Jurkat, Clone E6-1 (cell line): ENCODE results near the gene MARVELD1.

Experiments
- DNase-seq: peaks from one replicate; pipeline ENCODE4 v3.0.0-alpha.2; 2011; ENCODE audit warnings: low read depth, low spot score
- H3K4me3 ChIP-seq: 2 replicates; pipeline ENCODE4 v1.5.1; 2011; ENCODE audit warnings: mild to moderate bottlenecking, low read length, control low read depth, moderate library complexity

MARVELD1 gene

GRCh38 chr10:97717627-97718026 is 4.1 kb downstream of the MARVELD1 start:
- no peak overlapping the region for H3K4me3 ChIP-seq
- no peak for DNase-seq

GRCh38 chr10:97718178-97718577 is 4.6 kb downstream of the MARVELD1 start:
- no peak overlapping the region for H3K4me3 ChIP-seq

GRCh38 chr10:97718659-97719142 is 5.2 kb downstream of the MARVELD1 start:
- DNase-seq = no peak

More at GRCh38 chr10:97718178-97718577, 4.6 kb downstream of the MARVELD1 start:
- DNase-seq = no peak

GRCh38 chr10:97719602-97720001 is 6.1 kb downstream of the MARVELD1 start:
- no peak overlapping the region for H3K4me3 ChIP-seq
- DNase-seq = no peak

More at GRCh38 chr10:97718659-97719142, 5.2 kb downstream of the MARVELD1 start:
- no peak overlapping the region for H3K4me3 ChIP-seq

DNA sequence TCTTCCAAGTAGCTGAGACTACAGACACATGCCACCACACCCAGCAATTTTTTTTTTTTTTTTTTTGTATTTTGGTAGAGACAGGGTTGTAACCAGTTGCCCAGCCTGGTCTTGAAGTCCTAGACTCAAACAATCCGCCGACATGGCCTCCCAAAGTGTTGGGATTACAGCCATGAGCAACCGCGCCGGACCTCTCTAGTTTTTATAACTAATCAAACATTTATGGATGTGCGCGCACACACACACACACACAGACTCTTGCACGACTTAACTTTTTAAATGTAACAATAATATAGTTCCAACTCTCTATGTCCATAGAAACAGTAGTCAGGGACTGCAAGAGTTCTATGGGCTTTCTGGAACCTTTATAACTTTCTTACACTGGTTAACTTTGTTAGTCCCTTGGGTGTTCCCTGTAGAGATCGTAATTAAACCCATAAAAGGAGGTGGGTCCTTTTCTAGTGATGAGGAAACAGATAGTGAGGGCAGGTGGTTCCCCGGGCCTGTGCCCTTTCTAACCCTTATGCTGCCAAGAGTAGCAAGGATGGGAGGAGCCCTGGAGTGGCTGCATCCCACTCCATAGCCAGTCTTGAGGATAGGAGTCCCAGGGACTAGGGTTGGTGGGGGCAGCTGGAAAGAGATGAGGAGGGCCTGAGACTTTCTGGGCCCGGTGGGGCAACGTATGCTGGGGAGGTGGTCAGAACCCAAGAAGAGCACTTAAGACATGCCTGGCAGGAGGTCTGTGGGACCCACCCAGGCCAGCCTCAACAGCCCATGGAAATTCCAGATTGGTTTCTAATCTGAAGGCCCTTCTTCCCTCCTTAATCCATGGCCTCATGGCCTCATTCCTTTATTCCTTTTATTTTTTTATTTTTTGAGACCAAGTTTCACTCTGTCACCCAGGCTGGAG is 8.6 kb downstream of the MARVELD1 start:
- no peak for DNase-seq
- no peak overlapping the region for H3K4me3 ChIP-seq

GRCh38 chr10:97723001-97723400 is 9.5 kb downstream of the MARVELD1 start:
- DNase-seq = no peak
- H3K4me3 ChIP-seq = no peak overlapping the region

DNA sequence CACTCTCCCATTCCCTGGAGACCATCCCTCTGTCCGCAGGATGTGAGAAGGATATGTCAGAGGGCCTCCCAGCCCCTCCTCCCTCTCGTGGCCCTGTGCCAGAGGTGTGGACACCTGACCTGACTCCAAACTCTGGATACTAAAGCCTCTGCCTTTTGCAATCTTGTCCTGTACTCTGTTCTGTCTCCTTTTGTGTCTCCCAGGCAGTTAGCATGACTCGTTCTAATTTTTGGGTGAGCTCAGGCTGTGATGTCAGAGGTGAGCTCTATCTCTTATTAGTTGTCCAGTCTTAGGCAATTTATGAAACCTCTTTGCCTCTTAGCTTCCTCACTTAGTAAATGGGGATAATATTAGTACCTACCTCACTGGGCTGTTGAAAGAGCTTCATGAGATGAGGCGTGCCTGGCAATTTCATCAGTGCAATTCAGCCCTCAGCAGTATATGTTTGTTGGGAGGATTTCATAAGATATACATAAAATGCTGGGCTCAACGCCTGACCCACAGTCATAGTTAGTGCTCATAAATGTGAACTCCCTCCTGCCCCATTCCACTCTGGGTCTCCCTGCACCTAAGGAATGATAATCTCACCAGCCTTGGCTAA is 10.9 kb downstream of the MARVELD1 start:
- no peak for DNase-seq
- H3K4me3 ChIP-seq = no peak overlapping the region

DNA sequence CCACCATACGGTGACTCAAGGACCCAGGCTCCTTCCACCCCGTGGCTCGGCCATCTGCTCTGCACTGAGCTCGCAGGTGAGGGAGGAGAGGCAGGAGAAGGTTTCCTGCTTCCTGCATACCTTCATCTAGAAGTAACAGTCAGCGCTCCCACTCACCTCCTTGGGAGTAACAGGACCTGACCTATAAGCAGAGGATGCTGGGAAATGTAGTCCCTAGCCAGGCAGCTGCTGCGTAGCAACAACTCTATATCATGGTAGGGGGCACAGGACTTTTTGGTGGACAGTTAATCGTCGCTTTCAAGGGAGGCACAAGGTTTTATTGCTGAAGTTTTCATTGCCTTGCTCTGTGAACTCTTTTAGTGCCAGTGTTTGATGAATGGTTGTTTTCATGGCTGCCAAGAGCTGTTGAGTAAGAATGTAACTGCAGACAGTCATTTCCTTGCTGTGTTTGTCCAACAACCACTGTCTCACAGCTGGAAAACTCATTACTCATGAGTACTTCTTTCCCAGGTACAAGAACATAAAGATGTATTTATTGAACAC is 13.2 kb downstream of the MARVELD1 start:
- H3K4me3 ChIP-seq = no peak overlapping the region
- no peak for DNase-seq

- no peak for DNase-seq
- no peak overlapping the region for H3K4me3 ChIP-seq
Measured at GRCh38 chr10:97729014-97729413, 15.5 kb downstream of the MARVELD1 start.

DNA sequence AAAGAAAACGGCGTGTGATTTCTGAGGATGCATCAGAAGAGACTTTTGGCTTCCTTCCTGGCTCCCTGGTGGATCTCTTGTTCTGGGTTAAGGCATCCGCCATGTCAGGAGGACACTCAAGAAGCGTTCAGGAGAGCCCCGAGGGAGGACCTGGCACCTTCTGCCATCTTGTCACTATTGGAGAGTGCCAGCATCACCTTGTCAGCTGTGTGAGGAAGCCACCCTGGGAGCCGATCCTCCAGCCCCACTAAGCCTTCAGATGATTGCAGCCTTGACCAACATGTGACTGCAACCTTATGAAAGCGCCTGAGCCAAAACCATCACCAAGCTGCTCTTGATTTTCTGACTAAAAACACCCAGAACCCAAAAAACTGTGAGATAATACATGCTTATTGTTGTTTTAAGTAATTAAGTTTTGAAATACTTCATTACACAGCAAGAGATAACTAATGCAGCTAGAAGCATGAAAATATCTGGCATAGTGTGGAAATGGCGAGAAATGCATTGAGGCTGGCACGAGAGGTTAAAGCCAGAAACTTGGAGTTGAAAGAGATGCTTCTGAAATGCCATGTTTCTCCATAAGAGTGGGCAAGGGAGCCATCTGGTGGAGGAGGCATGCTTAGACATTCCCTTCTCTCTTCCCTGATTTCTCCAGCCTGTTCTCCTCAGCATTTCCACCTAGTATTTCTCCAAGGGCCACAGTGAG is 18.0 kb downstream of the MARVELD1 start:
- H3K4me3 ChIP-seq = no peak overlapping the region
- DNase-seq = peak; percentile 47

DNA sequence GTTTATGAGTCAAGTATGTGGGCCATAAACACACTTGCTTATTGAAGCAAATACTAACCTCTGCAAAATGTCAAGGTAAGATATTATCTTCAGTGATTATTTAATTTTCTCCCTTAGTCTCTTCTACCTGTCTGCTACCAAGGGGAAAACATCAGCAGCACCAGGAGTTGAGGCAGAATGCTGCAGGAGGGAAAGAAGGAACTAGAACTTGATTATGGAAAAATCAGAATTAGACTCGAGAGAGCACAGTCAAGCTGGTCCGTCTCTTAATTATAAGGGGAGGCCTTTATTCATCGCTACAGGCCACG is 18.5 kb downstream of the MARVELD1 start:
- DNase-seq = no peak
- no peak overlapping the region for H3K4me3 ChIP-seq

DNA sequence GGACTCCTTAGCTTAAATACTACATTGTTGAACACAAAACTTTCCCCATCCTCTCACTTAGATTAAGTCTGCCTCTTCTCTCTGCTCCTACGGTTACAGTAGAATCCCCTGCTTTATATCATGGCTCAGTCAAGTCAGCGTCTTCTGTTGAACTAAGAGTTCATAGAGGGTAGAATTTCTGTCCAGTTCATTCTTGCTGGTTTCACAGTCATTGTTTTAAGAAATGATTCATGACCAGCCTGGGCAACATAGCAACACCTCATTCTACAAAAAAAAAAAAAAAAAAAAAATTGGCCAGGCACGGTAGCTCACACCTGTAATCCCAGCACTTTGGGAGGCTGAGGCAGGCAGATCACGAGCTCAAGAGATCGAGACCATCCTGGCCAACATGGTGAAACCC is 19.7 kb downstream of the MARVELD1 start:
- no peak for DNase-seq
- no peak overlapping the region for H3K4me3 ChIP-seq

- H3K4me3 ChIP-seq = no peak overlapping the region
- no peak for DNase-seq
Measured at GRCh38 chr10:97734021-97734420, 20.5 kb downstream of the MARVELD1 start.

DNA sequence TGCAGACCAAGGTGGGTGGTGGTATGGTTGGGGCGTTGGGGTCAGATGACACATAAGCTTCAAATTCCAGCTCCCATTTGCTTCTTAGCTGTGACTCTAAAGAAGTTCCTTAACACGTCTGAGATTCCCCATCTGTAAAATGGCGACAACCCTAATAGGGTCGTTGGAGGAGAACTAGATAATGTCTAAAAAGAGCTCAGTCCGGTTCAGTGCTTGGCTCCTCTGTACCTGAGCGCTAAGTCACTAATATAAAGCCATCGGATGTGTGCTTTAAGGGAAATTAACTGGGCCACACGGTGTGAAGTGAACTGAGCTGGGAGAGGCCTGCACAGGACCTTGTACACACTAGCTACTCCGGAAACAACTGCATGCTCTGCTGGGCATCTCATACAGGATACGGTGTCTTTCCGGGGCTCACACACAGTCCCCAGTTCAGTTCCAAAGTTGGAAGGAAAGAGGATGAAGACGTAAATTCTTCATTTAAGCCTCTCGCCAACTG is 22.9 kb downstream of the MARVELD1 start:
- peak overlapping the region; percentile 92 for H3K4me3 ChIP-seq
- DNase-seq = no peak

DNA sequence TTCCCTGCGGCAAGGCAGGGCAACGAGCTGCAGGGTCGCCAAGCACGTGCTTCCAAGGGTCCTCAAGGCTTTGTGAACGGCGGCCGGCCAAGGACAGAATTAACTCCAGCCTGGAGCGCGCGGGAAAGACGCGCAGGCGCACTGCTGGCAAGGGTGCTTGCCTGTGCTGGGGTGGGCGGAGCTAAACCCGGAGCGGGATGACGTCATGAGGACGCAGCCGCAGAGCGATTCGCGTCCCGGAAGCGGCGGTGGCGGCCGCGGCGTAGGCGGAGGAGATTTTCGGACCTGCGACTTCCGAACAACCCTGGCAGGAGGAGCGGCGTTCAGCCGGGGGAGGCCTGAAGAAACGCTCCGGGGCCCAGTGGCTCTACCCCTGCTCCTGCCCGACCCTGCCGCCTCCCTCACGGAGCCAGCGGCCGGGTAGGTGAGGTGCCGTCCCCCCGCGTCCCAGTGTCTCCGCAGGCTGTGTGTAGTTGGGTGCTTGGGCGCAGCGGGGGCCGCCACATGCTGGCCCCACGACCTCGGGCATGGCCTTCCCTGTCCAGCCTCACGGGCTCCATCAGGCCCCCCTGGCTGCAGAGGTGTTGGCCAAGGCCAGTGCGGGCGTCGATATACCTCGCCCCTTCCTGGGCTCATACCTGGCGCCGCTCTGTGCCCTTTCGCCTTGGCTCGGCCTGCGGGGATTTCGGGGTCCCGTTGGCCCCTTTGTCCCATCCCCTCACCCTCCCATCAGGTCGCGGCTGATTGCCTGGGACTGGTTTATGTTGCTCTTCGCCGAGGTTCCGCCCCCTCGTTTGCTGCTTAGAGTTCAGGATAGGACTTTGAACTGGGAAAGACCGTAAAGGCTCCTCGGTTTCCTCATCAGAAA is 23.6 kb downstream of the MARVELD1 start, which contains the start of gene ZFYVE27:
TSS of gene ZFYVE27 (plus strand) at position 227 of the 868 bp plus-strand sequence. CDS start 1,350 bp downstream, outside the sequence.
- peak within 1 kb of the TSS; percentile 92 for H3K4me3 ChIP-seq
- DNase-seq = peak; percentile 90

GRCh38 chr10:97737770-97738265 is 24.3 kb downstream of the MARVELD1 start:
- H3K4me3 ChIP-seq = peak overlapping the region; percentile 92
- no peak for DNase-seq

- no peak for DNase-seq
- H3K4me3 ChIP-seq = no peak overlapping the region
Measured at GRCh38 chr10:97738616-97739015, 25.1 kb downstream of the MARVELD1 start.

DNA sequence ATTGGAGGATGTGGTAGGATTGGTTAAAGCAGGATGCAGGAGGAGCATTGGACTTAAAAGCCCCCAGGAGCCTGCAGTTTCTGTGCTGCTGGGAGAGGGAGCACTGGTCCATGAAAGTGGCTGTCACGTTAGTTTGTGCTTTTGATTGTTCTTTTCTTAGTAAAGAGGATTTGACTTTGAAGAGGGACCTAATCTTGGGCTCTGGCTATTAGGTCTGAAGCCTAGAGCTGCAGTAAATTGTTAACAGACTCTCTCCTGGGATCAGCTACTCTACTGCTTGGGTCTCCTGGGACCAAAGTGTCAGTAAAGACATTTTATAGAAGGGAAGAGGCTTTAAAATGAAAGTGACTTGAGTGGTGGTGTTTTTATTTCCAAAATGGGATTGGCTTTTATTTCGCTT is 27.1 kb downstream of the MARVELD1 start:
- DNase-seq = no peak
- H3K4me3 ChIP-seq = no peak overlapping the region
